ENCODE results near the gene PRKN. TPM values are rescaled to one million over a fixed set of nuclear protein-coding genes. Genes with fewer than 3 reads are reported as not detected.

The PRKN gene
- total and polyA plus RNA-seq, 9 of the 15 experiments (the other 6 are each of a cell fraction or from before 2014, with no cell fraction given) = 0.03 to 0.96 (median 0.15) TPM; not detected in 2

- intact Hi-C loops (cut with micrococcal nuclease) = no loop called here
- H3K9ac ChIP-seq (ENCODE audit: insufficient read depth in 1 of 2, low read depth in 2 of 2, low read length in 2 of 2) = no peak overlapping the region
- H3K9me3 ChIP-seq (replicated peaks; ENCODE audit: control insufficient read depth, insufficient read depth, low read depth, low read length) = no peaks in the 10 kb centered on the region
- no peaks in the 10 kb centered on the region for H3K9me1 ChIP-seq (ENCODE audit: control insufficient read depth, insufficient read depth, low read length)
- 2% methylated on average over 2 of the region's 2 CpGs for WGBS (ENCODE audit: insufficient coverage, low coverage, missing lambda C conversion rate)
- no peak overlapping the region for H3K4me3 ChIP-seq
- no TSS peak for BruUV-seq (replicated peaks)
- no peak for FAIRE-seq
- DNase-seq (ENCODE audit: extremely low read depth in 1 of 4, low spot score in 3 of 4) = no peak
- no peaks in the 10 kb centered on the region for H3K36me3 ChIP-seq (ENCODE audit: control insufficient read depth, insufficient read depth, low read length)
- ChIA-PET CTCF (ENCODE audit: low intra/inter-chr PET ratio) (no interaction called here), POLR2A (no interaction called here)
- H3K27me3 ChIP-seq (ENCODE audit: control insufficient read depth in 2 of 2, insufficient read depth in 2 of 2, low read length in 2 of 2) = peaks cover 0 to 4% of the 10 kb centered on the region in 2 experiments; a peak in 2 of 5 replicates
- no peak for ATAC-seq
- H3K79me2 ChIP-seq (ENCODE audit: control insufficient read depth, insufficient read depth, low read length) = no peaks in the 10 kb centered on the region
- no peaks in the 10 kb centered on the region for H3K4me1 ChIP-seq (replicated peaks in 1 of 2; ENCODE audit: control insufficient read depth in 2 of 2, insufficient read depth in 2 of 2, low read length in 2 of 2)
- TF ChIP-seq ILF3 (IDR thresholded peaks at IDR 0.05; ENCODE audit: borderline replicate concordance) = no peak
- TF ChIP-seq ZMIZ1 (IDR thresholded peaks at IDR 0.05; ENCODE audit: low read depth in 2 of 2, low read length in 2 of 2) = no peak
- TF ChIP-seq NCOA4 (IDR thresholded peaks at IDR 0.05; ENCODE audit: partially characterized antibody) = no peak
- TF ChIP-seq JUN (IDR thresholded peaks at IDR 0.05; ENCODE audit: borderline replicate concordance, low read depth, low read length) = no peak
- TF ChIP-seq JUN (CRISPR knock-in tag; IDR thresholded peaks at IDR 0.05; ENCODE audit: borderline replicate concordance) = no peak
- TF ChIP-seq FOXJ2 (tag; IDR thresholded peaks at IDR 0.05) = no peak
- H2AFZ ChIP-seq (ENCODE audit: low read depth, low read length) = no peak overlapping the region
- no peaks in the 10 kb centered on the region for H4K20me1 ChIP-seq (replicated peaks; ENCODE audit: control insufficient read depth, insufficient read depth, low read length)
- H3K27ac ChIP-seq (ENCODE audit: extremely low read depth, low read depth, low read length) = no peak overlapping the region
- H3K4me2 ChIP-seq (ENCODE audit: insufficient read depth, low read length) = no peak overlapping the region
- in situ Hi-C loops (cut with MboI) = no loop called here
Measured at GRCh38 chr6:161547617-161548016, 1179.9 kb downstream of the PRKN start.
